ENCODE results near the gene RGSL1.
A peak's percentile ranks its signal among the peaks of the same experiment; 100 is the strongest.
"Not testable (repeated sequence)": the region's sequence is repeated elsewhere in the genome, so short reads cannot be mapped to it uniquely, and the experiment has no call there.

Gene RGSL1

DNA sequence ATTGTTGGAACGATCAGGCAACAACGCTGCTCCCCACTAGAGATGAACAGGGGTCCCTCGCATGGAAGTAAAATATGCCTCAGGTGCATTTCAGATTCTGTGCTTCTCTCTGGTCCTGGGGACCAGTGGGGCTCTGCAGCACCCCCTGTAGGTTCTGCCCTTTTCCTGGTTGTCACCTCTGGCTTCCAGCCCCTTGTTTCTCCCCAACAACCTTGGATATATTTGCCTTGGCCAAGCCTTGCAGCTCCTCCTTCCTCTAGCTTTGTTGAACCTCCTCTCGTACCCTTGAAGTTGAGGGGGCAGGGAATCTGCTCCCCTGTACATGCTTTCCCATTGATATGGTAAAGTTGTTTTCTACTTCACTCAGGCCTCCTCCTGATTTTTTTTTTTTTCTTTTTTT lies 5.4 kb upstream of the RGSL1 start:
- no peak for ATAC-seq
- TF ChIP-seq BACH2 (CRISPR knock-in tag; IDR thresholded peaks at IDR 0.05; ENCODE audit: borderline replicate concordance) (no peak), ARNTL (CRISPR knock-in tag; IDR thresholded peaks at IDR 0.05; ENCODE audit: borderline replicate concordance, low read depth) (no peak), OSR1 (CRISPR knock-in tag; IDR thresholded peaks at IDR 0.05) (no peak), ZFP3 (CRISPR knock-in tag; IDR thresholded peaks at IDR 0.05) (no peak), ZNF8 (CRISPR knock-in tag; IDR thresholded peaks at IDR 0.05) (no peak), ZNF70 (CRISPR knock-in tag; IDR thresholded peaks at IDR 0.05) (no peak), ZFP30 (CRISPR knock-in tag; IDR thresholded peaks at IDR 0.05) (no peak)

DNA sequence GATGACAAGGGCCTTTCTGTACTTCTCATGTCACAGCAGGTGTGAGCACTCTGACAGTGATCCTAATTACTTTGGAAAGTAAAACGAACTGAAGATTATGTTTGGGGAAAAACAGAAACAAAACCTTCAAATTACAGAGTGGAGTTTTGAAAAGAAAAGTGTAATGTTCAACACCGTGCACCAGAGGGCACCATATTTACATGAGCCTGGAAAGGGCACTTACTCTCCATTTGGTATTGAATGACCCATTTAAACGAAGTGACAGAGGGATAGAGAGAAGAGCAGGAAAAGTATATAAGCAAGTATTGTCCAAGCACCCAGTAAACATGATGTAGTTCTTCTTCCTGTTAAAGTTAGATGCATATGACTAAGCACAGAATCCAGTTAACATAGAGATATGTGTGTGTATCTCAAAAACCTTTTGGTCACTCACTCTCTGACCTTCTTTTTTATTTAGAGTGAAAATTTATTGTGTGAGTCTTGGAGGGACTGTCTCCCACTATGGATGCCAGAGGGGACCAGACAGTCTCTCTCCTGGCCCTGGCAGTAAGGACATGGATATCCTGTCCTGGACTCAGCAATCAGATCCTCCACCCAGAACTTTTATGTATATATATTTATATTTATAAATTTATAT lies 3.8 kb upstream of the RGSL1 start:
- peak; percentile 56; the same call in 1 of the 3 replicates for ATAC-seq
- TF ChIP-seq, protein P1, sequence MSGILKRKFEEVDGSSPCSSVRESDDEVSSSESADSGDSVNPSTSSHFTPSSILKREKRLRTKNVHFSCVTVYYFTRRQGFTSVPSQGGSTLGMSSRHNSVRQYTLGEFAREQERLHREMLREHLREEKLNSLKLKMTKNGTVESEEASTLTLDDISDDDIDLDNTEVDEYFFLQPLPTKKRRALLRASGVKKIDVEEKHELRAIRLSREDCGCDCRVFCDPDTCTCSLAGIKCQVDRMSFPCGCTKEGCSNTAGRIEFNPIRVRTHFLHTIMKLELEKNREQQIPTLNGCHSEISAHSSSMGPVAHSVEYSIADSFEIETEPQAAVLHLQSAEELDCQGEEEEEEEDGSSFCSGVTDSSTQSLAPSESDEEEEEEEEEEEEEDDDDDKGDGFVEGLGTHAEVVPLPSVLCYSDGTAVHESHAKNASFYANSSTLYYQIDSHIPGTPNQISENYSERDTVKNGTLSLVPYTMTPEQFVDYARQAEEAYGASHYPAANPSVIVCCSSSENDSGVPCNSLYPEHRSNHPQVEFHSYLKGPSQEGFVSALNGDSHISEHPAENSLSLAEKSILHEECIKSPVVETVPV (CRISPR knock-in tag; IDR thresholded peaks at IDR 0.05) = no peak
- TF ChIP-seq BACH2 (CRISPR knock-in tag; IDR thresholded peaks at IDR 0.05; ENCODE audit: borderline replicate concordance) = no peak
- no peak for TF ChIP-seq OSR1 (CRISPR knock-in tag; IDR thresholded peaks at IDR 0.05)
- no peak for TF ChIP-seq CSDC2 (CRISPR knock-in tag; IDR thresholded peaks at IDR 0.05)
- no peak for TF ChIP-seq TCF4 (CRISPR knock-in tag; IDR thresholded peaks at IDR 0.05; ENCODE audit: borderline replicate concordance)
- TF ChIP-seq, protein P2, sequence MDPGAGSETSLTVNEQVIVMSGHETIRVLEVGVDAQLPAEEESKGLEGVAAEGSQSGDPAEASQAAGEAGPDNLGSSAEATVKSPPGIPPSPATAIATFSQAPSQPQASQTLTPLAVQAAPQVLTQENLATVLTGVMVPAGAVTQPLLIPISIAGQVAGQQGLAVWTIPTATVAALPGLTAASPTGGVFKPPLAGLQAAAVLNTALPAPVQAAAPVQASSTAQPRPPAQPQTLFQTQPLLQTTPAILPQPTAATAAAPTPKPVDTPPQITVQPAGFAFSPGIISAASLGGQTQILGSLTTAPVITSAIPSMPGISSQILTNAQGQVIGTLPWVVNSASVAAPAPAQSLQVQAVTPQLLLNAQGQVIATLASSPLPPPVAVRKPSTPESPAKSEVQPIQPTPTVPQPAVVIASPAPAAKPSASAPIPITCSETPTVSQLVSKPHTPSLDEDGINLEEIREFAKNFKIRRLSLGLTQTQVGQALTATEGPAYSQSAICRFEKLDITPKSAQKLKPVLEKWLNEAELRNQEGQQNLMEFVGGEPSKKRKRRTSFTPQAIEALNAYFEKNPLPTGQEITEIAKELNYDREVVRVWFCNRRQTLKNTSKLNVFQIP (CRISPR knock-in tag; IDR thresholded peaks at IDR 0.05; ENCODE audit: borderline replicate concordance, low read depth) = no peak
- no peak for TF ChIP-seq ZNF70 (CRISPR knock-in tag; IDR thresholded peaks at IDR 0.05)
- no peak for TF ChIP-seq ZNF565 (CRISPR knock-in tag; conservative IDR thresholded peaks at IDR 0.05; ENCODE audit: low read depth)
- no peak for TF ChIP-seq ESRRG (CRISPR knock-in tag; IDR thresholded peaks at IDR 0.05)

DNA sequence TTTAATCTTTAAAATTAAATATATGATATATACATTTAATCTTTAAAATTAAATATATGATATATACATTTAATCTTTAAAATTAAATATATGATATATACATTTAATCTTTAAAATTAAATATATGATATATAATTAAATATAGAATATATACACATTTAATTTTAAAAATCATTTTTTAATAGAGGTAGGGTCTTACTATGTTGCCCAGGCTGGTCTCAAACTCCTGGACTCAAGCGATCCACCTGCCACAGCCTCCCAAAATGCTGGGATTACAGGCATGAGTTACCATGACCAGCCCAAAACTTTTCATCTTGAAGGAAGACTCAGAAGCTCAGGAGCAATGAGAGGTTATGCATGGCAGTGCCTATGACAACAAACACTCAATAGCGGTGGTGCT lies 2.8 kb upstream of the RGSL1 start:
- ATAC-seq = not testable (repeated sequence)

DNA sequence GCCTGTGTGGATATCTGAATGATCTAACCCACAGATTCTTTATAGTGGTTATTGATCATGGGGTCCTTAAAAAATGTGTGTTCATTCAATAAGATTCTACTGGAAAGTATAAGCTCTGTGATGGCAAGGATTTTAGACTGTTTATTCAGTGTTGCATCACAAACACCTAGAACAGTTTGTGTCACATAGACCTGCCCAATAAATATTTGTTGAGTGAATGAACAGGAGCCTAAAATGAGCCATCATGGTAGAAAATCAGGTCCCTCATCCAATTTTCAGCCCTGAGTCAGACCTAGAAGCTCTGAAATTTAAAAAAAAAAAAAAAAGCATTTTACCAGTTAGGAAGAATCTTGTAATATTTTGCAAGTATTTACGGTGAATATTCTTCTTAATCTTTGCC lies 2.3 kb upstream of the RGSL1 start:
- no peak for ATAC-seq

DNA sequence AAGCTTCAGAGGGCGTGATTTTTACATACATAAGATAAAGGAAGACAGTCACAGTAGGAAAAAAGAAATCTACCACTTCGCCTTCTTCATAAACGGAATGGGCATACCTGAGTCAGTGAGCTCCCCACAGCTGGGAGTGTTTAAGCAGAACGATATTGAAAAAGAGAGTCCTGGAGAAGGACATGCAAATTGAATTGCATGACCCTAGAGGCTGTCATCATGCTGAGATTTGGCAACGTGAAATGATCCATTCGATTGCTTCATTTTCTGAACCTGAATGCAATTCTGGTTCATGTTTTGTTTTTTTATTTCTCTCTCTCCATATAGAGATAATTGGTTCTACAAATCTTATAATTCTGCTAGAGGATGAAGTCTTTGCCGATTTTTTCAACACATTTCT lies 3.7 kb downstream of the RGSL1 start:
- no peak for ATAC-seq
- TF ChIP-seq, protein P3, sequence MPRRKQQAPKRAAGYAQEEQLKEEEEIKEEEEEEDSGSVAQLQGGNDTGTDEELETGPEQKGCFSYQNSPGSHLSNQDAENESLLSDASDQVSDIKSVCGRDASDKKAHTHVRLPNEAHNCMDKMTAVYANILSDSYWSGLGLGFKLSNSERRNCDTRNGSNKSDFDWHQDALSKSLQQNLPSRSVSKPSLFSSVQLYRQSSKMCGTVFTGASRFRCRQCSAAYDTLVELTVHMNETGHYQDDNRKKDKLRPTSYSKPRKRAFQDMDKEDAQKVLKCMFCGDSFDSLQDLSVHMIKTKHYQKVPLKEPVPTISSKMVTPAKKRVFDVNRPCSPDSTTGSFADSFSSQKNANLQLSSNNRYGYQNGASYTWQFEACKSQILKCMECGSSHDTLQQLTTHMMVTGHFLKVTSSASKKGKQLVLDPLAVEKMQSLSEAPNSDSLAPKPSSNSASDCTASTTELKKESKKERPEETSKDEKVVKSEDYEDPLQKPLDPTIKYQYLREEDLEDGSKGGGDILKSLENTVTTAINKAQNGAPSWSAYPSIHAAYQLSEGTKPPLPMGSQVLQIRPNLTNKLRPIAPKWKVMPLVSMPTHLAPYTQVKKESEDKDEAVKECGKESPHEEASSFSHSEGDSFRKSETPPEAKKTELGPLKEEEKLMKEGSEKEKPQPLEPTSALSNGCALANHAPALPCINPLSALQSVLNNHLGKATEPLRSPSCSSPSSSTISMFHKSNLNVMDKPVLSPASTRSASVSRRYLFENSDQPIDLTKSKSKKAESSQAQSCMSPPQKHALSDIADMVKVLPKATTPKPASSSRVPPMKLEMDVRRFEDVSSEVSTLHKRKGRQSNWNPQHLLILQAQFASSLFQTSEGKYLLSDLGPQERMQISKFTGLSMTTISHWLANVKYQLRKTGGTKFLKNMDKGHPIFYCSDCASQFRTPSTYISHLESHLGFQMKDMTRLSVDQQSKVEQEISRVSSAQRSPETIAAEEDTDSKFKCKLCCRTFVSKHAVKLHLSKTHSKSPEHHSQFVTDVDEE (CRISPR knock-in tag; IDR thresholded peaks at IDR 0.05) = no peak
- no peak for TF ChIP-seq TCF4 (CRISPR knock-in tag; IDR thresholded peaks at IDR 0.05; ENCODE audit: borderline replicate concordance)
- TF ChIP-seq ZNF70 (CRISPR knock-in tag; IDR thresholded peaks at IDR 0.05) = no peak
- TF ChIP-seq ISL1 (CRISPR knock-in tag; IDR thresholded peaks at IDR 0.05) = no peak
- TF ChIP-seq ZNF565 (CRISPR knock-in tag; conservative IDR thresholded peaks at IDR 0.05; ENCODE audit: low read depth) = no peak
- no peak for TF ChIP-seq SNAI2 (CRISPR knock-in tag; IDR thresholded peaks at IDR 0.05)
- TF ChIP-seq PPARA (CRISPR knock-in tag; IDR thresholded peaks at IDR 0.05; ENCODE audit: borderline replicate concordance) = no peak
- TF ChIP-seq, protein P1 (CRISPR knock-in tag; IDR thresholded peaks at IDR 0.05) = no peak
- no peak for TF ChIP-seq RARB (CRISPR knock-in tag; IDR thresholded peaks at IDR 0.05)
- TF ChIP-seq, protein P2 (CRISPR knock-in tag; IDR thresholded peaks at IDR 0.05; ENCODE audit: borderline replicate concordance, low read depth) = no peak

More for the DNA sequence above, 2.3 kb upstream of the RGSL1 start:
- TF ChIP-seq, protein P1 (CRISPR knock-in tag; IDR thresholded peaks at IDR 0.05) = no peak
- TF ChIP-seq ZNF565 (CRISPR knock-in tag; conservative IDR thresholded peaks at IDR 0.05; ENCODE audit: low read depth) = no peak
- TF ChIP-seq, protein P4, sequence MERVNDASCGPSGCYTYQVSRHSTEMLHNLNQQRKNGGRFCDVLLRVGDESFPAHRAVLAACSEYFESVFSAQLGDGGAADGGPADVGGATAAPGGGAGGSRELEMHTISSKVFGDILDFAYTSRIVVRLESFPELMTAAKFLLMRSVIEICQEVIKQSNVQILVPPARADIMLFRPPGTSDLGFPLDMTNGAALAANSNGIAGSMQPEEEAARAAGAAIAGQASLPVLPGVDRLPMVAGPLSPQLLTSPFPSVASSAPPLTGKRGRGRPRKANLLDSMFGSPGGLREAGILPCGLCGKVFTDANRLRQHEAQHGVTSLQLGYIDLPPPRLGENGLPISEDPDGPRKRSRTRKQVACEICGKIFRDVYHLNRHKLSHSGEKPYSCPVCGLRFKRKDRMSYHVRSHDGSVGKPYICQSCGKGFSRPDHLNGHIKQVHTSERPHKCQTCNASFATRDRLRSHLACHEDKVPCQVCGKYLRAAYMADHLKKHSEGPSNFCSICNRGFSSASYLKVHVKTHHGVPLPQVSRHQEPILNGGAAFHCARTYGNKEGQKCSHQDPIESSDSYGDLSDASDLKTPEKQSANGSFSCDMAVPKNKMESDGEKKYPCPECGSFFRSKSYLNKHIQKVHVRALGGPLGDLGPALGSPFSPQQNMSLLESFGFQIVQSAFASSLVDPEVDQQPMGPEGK (CRISPR knock-in tag; IDR thresholded peaks at IDR 0.05; ENCODE audit: borderline replicate concordance) = no peak
- TF ChIP-seq ESRRG (CRISPR knock-in tag; IDR thresholded peaks at IDR 0.05) = no peak
- TF ChIP-seq ZNF70 (CRISPR knock-in tag; IDR thresholded peaks at IDR 0.05) = no peak

Data from SK-N-SH treated with all-trans-retinoic acid at 6 μM for 48 hours (cell line).